LoVo (cell line): ENCODE measurements around the gene SLAMF6.

ENCODE experiments used
- DNase-seq: peaks from one replicate; pipeline ENCODE4 v3.0.0-alpha.2; 2016; ENCODE audit warnings: low spot score

Gene SLAMF6

DNA sequence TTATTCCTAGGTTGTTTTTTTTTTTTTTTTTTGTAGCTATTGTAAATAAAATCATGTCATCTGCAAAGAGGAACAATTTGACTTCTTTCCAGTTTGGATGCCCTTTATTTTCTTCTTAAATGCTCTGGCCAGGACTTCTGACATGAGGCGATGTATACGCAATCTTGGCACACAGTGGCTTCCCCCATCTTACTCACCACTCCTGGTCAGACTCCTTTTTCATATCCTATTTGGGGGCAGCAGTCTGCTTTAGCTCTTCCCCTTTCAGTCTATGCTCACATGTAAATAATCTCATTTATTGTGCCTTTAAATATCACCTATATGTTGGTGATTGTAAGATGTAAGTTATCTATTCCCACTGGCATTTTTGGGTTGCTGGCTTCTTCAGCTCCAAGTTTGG is 56.1 kb downstream of the SLAMF6 start:
- DNase-seq = no peak

DNA sequence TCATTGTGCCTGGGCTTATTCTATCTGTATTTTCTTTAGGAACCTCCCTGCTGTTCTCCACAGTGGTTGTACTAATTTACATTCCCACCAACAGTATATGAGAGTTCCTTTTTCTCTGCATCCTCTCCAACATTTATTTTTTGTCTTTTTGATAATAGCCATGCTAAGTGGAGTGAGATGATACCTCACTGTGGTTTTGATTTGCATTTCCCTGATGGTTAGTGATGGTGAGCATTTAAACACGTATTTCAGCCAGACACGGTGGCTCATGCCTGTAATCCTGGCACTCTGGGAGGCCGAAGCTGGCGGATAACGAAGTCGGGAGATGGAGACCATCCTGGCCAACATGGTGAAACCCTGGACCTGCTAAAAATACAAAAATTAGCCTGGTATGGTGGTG is 57.9 kb downstream of the SLAMF6 start:
- no peak for DNase-seq

DNA sequence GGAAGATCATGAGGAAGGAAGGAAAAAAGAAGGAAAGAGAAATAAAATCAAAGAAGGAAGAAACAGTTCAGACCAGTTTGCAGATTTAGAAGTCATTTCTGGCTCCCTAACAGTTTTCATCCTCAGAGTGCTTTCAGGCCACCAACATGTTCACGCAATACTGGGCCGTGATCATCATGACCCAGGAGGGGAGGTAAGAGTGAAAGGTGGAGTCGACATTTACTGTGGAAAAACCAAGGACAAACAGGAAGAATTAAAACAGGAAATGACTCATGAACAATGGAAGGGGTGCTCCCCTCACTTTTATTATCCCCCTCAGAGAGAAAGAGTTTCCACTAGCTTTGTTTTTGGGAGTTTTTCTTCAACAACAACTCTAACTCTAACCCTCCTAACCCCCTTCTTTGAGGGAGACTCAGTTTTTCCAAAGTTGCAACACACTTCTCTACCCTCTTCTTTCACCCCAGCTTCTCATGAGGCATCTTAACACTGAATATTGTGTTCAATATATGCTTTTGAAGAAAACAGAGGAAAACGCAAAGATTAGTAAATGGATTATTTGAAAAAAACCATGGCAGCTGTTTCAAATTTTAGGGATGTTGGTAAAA is 62.3 kb downstream of the SLAMF6 start:
- DNase-seq = no peak

DNA sequence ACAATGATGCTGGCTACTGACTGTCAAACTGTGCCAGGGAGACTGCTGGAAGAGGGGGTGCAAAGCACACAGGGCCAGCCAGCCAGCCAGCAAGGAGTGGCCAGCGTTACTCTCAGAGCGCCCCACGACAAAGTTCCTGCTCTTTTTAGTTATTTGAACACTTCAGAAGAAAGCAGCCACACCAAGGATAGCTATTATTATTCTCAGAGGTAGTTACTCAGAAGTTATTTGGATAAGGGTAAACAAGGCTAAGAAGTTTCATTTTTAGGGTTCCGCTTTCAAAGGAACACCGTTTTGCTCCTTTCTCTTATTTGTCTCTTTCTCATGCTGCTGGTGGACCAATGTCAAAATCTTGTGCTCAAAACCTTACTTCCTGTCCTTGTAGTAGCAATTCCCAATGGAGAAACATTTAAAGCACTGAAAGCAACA is 62.8 kb downstream of the SLAMF6 start:
- no peak for DNase-seq

DNA sequence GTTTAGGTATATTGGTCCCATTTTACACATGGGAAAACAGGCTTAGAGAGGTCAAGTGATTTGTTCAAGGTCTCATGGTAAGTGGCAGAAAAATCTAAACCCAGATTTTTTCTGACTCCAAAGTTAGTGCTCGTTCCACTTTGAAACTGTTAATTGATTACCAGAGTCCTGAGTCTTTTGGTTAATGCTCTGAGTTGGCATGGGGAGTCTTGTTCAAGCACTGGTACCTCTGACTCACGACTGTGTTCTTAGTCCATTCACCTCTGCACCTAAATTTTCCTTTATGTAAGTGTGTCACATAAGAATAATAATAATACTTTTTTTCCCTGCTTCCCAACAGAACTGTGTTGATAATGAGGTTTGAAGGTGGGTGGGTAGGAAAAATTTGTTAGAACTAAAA is 63.4 kb downstream of the SLAMF6 start:
- no peak for DNase-seq

DNA sequence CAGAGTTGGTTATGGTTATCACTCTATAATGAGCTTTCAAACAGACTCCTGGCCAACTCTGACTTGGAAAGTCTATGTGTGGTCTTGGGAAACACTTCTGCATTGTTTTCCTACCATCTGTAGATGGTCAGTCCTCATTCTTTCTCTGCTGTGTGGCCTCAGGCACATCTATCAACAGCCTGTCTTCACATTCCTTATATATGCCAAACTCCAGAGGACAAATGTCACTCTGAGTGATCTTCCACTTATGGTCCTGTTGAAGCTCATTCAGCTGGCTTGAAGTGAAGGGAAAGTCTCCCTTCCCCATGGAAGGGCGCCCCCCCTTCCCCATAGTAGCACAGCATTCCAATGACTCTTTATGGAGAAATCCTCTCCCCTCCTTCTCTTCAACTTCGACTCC is 64.0 kb downstream of the SLAMF6 start:
- no peak for DNase-seq

DNA sequence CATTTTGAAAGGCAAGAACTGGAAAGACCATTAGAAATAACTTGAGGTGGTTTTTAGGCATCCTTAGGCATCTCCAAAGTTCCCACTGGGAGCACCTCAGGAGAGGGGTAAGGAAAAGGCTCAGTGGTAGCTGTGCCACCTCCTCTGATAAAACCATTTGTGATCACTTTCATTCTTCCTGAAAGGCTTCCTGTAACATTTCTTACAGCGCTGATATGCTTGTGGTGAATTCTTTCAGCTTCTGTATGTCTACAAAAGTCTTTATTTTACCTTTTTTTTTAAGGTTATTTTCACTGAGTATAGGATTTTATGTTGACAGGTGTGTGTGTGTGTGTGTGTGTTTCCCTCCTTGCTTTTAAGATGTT is 67.9 kb downstream of the SLAMF6 start:
- DNase-seq = no peak

DNA sequence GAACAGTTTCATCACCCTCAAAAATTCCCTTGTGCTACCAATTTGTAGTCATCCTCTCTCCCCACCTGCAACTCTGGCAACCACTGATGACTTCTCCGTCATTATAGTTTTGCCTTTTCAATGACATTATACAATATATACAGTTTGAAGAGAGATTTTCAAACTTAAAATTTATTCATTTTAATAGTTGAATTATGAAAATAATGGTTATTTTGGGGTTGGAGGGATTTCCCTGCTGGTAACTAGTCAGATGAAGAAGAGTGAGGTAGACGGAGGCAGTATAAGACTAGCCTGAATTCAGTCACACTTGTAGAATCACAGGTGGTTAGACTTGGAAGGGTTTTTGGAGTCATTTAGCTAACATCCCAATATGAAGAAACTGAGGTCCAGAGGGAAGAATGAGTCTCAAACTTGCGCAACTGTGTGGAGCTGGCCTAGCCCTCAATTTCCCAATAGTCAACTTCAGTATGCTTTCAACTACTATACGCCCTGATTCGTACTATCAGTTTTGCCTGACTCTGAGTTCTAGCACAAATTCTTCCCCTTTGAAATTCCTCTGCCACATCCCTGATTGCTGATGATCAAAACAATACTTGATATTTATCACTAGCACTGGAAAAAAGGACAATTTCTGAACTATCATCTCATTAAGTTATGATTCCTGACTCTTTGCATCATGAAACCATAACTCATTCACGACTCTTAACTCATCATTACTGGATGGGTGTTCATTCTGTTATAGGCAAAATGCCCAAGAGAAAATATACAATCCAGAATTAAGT is 68.5 kb downstream of the SLAMF6 start:
- no peak for DNase-seq

DNA sequence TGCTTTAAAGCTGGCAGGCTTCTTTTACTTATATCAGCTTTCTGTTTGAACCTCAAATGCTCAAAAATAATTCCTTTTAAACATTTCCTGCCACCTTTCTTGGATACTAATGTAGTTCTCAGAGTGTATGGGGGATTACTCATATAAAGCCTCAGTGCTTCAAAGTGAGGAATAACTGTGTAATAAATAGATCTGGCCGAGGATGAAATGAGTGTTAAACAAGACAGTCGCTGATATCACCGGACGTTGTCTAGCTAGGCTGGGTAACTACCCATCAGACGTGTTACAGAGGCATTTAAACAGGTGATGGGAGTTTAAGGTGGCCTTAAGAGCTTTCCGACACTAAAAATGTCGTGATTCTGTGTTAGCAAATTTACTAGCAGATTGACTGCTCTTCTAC is 69.6 kb downstream of the SLAMF6 start:
- DNase-seq = no peak

DNA sequence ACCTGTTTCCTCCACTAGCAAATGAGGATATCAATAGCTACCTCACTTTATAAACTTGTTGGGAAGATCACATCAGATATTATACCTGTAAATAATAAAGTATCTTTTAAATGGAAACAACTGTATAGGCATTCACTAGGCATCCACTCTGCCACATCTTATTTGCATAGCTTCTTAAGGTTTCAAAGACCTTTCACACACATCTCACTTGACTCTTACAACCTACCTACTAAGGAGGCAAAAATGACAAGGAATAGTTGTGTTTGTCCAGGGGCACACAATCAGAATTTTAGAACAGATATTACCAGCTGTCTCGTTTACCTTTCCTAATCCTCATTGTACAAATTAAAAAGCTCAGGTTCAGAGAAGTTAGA is 71.2 kb downstream of the SLAMF6 start:
- no peak for DNase-seq

DNA sequence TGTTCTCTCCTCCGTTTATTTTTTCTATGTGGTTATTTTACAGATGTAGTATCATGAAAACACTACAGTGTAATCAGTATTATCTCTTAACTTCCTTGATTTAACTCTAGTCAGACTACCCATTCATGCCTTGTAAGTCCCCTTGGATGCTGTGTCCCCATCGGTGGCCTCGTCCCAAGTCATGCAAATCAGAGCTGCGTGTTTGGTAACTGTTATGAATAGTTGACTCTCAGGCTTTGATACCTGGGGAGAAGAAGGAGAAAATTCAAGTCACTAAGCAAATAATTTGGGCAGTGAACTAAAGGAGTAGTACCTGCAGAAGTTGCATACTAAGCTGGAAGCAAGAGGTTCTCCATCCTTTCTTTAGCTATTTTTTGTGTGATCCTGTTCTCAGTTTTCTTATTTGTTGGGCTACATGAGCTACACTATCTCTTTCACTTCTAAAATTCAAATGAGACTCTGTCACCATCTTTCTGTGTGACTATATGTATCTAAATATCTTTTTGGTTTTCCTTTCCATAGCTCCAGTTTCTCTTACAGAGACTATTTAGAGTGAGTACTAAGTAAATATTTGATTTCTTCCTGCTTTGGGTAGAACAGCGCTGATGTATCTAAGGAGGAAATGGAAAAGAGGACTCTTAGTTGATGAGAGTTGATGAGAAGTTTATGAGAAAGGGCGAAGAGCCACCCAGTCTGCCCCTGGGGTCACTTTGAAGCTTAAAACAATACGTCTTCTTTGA is 71.8 kb downstream of the SLAMF6 start:
- no peak for DNase-seq

DNA sequence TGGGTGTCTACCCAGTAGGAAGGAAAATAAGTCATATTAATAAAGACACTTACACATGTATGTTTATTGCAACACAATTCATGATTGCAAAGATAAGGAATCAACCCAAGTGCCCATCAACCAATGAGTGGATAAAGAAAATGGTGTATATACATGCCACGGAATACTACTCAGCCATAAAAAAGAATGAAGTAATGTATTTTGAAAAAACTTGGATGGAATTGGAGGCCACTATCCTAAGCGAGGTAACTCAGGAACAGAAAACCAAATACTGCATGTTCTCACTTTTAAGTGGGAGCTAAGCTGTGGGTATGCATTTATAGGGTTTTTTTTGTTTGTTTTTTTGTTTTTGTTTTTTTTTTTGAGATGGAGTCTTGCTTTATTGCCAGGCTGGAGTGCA is 73.6 kb downstream of the SLAMF6 start:
- DNase-seq = no peak

DNA sequence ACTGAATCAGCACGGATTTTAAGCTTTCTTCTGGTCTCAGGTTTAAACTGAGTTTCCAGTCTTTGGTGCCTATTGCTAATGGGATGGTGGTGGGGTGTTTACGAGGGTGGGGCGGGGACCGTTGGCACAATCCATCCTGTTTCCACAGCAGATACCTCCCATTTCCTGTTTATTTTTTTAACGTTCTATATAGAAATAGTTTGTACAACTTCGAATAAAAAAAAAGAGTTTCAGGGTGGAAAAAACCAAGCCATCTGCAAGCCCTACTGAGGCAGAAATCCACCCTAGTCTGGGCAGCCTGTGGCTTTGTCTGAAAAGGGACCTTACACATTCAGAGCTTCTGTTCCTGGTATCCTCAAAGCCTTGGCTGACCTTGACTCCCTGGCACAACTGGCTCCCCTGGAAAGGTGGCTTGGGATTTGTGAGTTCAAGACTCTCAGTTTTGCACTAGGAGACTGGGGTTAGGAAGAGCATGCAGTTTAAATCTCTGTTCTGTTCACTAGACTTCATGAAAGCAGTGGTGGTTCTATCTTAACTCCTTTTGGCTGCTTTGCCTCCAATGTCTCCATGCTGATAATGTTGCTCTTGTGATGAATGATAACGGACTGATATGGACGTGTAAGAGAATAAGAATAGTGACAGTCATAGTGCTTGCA is 76.0 kb downstream of the SLAMF6 start:
- DNase-seq = no peak

DNA sequence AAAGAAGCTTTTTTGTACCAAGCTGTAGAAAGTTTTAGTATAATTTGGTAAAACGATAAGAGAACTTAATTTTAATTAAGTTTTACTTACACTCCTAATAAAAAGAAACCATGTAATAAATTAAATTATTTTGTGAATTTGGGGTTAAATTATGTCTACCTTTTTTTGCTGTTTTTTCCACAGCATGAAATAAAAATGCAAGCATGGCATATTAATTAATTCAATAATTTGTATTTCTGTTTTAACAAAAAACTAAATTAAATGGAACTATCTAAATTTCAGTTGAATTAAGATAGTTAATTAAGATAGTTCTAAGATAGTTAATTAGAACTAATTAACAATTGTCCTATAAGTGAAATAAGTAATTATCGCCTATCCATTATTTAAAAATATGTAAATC is 83.3 kb downstream of the SLAMF6 start:
- DNase-seq = no peak

DNA sequence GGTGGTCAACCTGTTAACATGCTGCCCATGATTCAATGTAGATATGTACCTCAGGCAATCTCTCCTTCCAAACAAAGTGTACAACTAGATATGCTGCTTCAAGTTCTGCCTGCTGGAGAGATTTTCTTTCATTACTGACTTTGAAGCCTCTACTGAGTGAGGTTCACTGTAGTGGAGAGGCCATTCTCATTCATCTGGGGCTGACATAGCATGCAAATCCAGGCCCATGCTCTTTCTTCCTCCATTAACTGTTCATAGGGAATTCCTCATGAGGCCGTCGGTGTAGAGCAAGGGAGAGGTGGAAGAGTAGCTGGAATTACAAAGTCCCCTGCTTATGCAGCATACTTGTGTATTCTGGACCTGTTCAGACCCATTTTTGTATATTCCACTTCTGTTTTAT is 84.1 kb downstream of the SLAMF6 start:
- no peak for DNase-seq

DNA sequence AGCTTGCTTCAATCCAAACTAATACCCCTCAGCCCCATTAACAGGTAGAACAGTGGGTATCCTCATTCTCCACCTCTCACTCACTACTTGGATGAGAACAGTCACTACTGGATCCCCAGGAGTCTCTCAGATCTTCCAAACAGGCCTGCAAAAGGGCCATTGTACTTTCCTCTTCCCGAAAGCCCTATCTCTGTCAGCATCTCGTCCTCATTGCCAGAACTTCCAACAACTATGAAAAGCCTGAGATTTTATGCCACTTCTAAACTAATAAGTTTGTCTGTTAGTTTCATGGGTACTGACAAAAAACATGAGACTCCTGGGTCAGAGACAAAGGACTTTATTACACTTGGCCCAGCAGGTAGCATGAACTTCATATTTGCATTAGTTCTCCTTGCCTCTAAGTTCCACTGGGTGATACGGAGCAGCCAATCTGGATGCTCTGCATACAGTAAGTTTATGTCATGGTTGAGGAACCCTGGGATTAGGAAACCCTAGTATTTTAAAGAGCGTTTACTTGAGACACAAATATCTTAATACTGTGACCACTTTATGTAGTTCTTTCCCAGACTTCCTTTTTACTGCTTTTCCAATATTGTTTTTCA is 84.6 kb downstream of the SLAMF6 start:
- no peak for DNase-seq

DNA sequence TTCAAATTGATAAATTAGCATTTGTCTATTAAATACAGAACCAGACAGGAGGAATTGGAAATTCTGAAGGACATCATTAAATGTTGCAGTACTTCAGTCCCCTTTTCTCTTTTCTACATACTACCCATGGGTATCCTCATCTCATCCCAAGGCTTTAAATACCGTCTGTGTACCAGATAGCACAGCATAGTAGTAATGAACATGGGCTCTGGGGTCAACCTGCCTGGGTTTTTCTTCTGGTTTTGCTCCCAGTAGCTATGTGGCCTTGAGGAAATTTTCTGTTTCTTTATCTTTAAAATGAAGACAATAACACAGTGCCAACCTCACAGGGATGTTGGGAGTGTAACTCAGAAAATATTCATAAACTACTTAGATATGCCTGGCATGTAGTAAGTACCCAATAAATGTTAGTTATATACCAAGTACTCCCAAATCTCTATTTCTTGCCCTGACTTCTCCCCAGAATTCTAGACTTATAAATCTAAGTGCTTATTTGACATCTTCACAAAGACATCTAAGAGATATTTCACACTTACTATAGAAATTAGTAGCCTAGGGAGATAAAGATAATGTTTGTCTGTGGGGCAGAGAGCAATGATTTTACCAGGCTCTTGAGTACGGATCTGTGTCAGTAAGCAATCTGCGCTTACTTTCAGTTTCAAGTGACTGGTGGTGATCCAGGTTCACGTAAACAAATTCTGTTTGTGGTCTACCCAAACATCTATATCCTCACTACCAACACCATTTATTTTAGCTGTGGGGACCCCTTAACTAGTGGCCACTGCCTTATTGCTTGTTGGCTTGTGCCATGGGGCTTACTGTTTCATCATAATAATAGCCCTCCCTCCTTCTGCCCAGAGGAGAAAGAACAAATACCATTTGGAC is 85.4 kb downstream of the SLAMF6 start:
- DNase-seq = peak; percentile 40

DNA sequence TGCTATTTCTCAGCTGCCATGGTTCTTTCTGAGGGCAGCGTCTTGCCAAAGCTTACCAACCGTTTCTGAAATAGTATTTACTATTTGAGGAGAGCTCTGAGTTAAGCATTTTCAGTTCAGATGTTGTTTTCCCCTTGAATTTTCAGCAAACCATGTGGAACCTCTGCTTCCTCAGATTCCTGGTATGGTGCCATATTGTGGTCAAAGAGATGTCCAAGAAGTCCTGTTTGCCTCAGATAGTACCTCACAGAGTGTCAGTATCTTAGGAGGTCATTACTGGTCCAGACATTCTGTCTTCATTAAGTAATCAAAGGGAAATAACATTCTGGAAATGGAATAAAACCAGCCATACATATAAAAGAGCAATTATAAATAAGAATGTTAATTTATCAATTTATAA is 86.1 kb downstream of the SLAMF6 start:
- DNase-seq = no peak
